ENCODE measurements around the gene CSNK1D.

DNA sequence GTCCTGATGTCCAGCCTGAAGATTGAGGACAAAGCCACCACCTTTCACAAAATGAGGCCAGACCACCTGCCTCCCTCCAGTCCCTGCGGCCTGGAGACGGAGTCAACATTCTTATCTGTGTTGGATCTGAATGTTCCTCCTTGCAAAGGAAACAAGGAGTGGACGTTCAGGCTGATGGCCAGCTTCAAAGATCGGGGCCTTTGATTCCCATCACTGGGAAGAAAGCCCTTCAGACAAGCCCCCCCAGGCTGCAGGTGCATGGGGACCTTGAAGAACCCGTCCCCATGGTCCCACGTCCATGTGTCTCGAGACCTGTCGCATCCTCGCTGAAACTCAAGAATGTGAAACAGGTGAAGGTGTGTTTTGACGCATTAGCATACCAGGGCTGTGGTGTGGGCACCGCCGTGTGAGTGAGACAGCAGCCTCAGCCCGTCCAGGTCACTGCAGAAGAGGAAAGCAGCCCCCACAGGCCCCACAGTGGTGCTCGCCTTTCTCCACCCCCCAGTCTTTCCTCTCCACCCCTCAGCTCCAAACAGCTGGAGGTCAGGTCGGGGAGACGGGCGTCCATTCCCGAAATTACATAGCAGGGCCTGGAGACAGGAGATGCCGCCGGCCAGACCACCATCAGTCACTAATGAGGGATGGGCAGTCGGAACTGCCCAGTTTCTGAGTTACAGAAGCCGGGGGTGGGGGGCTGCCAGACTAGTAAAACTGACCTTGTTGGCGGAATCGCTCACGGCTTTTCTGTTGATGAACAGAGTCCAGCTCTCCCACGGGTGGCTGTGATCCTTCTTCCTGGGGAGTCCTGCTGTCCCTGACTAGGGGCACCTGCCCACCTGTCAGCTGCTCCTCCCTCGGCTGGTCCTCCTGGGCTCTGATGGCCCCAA, 877 bp upstream of the CSNK1D start:
- TF ChIP-seq, protein P1, sequence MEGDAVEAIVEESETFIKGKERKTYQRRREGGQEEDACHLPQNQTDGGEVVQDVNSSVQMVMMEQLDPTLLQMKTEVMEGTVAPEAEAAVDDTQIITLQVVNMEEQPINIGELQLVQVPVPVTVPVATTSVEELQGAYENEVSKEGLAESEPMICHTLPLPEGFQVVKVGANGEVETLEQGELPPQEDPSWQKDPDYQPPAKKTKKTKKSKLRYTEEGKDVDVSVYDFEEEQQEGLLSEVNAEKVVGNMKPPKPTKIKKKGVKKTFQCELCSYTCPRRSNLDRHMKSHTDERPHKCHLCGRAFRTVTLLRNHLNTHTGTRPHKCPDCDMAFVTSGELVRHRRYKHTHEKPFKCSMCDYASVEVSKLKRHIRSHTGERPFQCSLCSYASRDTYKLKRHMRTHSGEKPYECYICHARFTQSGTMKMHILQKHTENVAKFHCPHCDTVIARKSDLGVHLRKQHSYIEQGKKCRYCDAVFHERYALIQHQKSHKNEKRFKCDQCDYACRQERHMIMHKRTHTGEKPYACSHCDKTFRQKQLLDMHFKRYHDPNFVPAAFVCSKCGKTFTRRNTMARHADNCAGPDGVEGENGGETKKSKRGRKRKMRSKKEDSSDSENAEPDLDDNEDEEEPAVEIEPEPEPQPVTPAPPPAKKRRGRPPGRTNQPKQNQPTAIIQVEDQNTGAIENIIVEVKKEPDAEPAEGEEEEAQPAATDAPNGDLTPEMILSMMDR (IDR thresholded peaks at IDR 0.05): no peak
- TF ChIP-seq POLR2A (IDR thresholded peaks at IDR 0.05): no peak

Measured in adrenal gland (tissue), 5 donors.